GM21423 (cell line): ENCODE data around the gene PRKCH.
A peak's percentile ranks its signal among the peaks of the same experiment; 100 is the strongest.
"Not testable (repeated sequence)": the region's sequence is repeated elsewhere in the genome, so short reads cannot be mapped to it uniquely, and the experiment has no call there.

Experiments
- ATAC-seq: cut with Tn5 transposase; IDR thresholded peaks from one replicate; pipeline ENCODE4 v1.9.1; 2021; ENCODE audit warnings: mild to moderate bottlenecking, moderate library complexity; ENCODE audit not compliant: unreplicated experiment

Gene PRKCH

DNA sequence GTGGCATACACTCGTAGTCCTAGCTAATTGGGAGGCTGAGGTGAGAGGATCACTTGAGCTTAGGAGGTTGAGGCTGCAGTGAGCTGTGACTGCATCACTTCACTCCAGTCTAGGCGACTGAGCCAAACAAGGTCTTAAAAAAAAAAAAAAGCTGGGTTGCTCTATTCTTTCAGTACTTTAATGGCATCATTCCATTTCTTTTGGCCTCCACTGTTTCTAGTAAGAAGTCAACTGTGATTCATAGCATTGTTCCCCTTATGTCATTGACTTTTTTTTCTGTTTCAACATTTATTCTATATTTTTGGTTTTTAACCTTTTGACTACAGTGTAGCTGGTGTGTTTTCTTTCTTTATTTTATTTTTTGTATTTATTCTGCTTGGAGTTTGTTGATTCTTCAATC, 16.7 kb upstream of the PRKCH start:
- ATAC-seq = no peak

- no peak for ATAC-seq
Measured at GRCh38 chr14:61308198-61308597, 13.2 kb upstream of the PRKCH start.

- not testable (repeated sequence) for ATAC-seq
Measured at GRCh38 chr14:61308701-61309100, 12.7 kb upstream of the PRKCH start.

DNA sequence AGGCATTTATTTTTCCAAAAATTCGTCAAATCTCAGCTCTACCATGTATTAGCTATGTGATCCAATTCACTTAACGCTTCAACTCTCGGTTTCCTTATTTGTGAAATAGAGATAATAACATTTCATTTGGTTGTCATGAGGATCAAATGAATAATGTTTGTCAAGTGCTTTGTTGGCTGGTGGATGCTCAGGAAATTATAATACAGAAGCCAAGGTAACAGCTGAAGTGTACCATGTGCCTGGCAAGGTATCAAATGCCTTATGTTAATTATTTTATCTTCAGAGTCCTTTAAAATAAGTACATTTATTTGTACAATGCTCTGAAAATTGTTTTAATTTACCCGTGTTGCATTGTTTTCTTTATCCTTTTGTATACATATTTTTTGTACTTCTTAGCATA, 6.1 kb upstream of the PRKCH start:
- no peak for ATAC-seq

GRCh38 chr14:61319086-61319485, 2.3 kb upstream of the PRKCH start:
- ATAC-seq = no peak

DNA sequence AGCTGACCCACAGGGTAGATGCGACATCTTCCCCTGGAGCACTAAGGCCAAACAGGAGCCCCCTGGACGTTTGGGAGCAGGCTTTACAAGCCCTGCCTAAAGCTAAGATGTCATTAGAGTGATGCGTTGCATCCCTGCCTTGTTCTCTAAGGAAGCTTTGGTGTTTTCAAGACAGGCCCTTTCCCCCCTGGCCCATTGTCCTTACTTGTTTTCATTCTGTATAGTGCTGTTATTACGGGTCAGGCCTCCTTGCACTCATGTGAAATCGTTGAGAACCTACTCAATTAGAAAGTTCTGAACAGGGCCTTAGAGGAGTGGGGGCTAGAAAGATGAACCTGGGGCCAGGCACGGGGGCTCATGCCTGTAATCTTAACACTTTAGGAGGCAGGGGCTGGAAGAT, 1.7 kb upstream of the PRKCH start:
- ATAC-seq = no peak

- ATAC-seq = not testable (repeated sequence)
Measured at GRCh38 chr14:61320170-61320569, 1.2 kb upstream of the PRKCH start.

- no peak for ATAC-seq
Measured at GRCh38 chr14:61320806-61321384, 484 bp upstream of the PRKCH start.

DNA sequence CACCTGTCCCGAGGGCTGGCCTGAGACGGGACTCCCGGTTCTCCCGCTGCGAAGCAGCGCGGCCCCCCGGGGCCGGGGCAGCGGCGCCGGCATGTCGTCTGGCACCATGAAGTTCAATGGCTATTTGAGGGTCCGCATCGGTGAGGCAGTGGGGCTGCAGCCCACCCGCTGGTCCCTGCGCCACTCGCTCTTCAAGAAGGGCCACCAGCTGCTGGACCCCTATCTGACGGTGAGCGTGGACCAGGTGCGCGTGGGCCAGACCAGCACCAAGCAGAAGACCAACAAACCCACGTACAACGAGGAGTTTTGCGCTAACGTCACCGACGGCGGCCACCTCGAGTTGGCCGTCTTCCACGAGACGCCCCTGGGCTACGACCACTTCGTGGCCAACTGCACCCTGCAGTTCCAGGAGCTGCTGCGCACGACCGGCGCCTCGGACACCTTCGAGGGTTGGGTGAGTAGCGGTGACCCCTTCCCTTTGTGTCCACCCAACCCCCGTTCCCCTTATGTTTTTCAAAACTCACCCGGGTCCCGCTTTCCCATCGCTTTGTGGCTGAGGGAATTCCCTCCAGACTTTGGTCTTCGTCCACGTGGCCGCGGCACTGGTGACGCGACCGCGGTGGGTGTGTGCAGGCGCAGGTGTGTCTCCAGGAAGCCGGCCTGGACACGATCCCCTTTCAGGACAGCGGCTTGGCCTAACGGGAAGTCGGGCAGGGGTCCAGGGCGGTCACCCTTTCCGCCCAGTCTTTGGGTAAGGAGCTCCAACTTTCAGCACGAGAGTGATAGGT, 826 bp downstream of the PRKCH start:
- ATAC-seq = peak; percentile 7

DNA sequence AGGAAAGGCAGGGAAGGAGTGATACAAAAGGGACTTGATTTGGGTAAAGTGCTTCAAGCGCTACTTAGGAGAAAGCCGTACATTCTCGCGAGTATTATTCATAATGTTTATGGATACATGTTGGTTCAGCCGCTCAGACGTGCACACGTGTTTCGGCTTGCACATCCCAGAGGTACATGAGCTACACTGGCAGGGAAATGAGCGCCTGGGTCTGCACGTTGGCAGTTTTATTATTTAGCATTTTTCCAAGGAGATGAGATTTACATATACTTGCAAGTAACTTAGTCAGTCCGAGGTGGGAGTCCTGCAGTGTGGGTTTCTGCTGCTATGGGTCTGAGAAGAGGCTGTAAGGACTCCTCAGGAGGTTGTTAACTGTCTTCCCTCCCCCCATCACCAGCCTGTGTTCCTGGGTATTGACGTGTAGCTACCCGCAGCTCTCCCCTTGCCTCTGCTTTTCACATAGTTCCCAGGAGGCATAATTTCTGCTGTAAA, 1.5 kb downstream of the PRKCH start:
- ATAC-seq = no peak

DNA sequence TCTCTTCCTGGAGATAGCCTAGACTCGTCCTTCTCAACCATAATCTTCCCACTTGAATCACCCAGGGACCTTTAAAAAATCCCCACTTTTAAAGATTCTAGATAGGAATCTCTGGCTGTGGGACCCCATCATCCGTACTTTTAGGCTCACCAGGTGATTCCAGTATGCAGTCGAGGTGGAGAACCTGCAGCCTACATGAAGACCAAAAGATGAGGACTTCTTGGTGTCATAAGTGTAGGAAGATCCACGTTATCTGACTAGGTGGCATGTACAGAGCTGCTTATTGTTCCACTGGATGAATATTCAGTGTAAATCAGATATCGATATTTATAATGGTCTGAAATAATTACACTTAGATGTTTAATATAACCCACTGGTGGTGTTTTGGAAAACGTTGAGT, 2.6 kb downstream of the PRKCH start:
- no peak for ATAC-seq

DNA sequence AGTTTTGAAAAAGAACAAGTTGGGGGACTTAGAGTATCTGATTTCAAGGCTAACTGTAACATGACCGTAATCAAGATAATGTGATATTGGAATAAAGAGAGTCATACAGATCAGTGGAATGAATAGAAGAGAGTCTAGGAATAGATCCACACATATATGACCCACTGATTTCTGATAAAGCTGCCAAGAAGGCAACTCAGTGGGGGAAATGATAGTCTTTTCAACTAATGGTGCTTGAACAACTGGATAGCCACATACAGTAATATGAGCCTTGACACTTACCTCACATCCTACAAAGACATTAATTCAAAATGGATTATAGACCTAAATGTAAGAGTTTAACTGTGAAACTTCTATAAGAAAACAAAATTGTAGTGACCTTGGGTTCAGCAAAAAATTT, 3.8 kb downstream of the PRKCH start:
- no peak for ATAC-seq

GRCh38 chr14:61326146-61326545, 4.8 kb downstream of the PRKCH start:
- ATAC-seq = no peak

DNA sequence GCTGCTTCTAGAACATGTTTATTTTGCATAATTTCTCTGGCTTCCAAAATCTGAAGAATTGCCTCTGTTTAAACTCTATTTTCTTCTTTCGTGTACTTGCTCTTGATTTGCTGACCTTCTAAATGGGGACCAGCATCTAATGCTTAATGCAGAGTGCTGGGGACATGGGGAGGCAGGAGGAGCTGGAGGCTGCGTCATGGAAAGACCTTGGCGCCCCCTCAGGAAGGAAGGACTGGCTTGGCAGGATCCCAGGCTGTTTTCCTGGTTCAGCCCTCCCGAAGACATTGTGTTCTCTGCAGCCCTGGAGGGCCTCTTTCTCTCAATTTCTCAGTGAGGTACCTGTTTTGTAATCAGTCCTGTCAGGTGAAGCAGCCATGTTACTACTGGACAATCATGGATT, 5.5 kb downstream of the PRKCH start:
- ATAC-seq = no peak

- ATAC-seq = no peak
Measured at GRCh38 chr14:61328626-61329262, 7.4 kb downstream of the PRKCH start.

DNA sequence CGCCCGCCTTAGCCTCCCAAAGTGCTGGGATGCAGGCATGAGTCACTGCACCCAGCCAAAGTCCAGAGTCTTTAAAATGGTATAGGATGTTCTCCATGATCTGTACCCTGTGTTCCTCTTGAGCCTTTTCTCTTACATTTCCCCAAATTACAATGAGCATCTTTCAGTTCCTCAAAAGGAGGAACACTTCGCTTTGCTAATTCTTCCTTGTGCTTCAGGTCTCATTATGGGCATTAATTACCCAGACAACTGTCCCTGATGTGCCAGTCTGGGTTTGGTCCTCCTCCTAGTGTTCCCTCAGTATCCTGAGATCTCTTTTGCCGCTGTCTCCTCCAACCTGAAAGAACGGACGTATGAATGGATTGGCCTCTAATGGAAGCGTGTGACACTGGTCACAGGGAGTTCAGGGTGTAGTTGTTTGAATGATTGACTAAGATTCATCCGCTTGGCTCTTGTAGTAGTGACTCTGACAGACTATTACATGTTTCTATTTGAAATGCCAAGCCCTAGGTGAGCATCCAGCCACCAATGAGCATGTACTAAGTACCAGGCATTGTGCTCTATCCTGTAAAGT, 8.2 kb downstream of the PRKCH start:
- ATAC-seq = peak; percentile 48

- no peak for ATAC-seq
Measured at GRCh38 chr14:61330511-61330910, 9.1 kb downstream of the PRKCH start.

DNA sequence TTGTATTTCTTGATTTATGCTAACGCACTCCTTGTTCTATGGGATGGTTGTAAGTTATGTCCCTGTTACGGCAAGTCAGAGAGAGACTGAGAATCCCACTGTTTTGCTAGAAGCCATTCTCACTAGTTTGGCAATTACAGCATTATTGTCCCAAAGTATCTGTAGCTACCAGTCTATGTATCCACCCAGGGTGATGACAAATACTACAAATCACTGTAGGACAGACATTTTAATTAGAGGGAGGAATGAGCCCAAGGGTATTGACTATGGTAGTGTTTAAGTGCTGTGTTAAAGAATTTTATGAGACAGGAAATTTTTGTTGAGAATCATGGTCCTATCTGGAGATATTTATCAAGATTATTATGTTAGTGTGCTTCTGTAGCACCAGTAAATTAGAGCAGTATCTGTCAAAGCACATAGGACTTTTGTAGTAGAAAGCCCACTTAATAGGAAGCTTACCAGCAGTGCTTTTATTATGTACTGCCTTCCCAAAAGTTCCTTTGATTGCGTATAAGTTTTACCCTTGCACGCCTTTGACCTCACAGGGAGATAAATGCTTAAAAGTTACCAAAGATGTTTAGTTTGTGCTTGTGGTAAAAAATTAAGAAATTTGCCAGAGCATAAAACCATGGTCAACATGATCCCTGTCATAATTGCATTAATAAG, 10.7 kb downstream of the PRKCH start:
- no peak for ATAC-seq

DNA sequence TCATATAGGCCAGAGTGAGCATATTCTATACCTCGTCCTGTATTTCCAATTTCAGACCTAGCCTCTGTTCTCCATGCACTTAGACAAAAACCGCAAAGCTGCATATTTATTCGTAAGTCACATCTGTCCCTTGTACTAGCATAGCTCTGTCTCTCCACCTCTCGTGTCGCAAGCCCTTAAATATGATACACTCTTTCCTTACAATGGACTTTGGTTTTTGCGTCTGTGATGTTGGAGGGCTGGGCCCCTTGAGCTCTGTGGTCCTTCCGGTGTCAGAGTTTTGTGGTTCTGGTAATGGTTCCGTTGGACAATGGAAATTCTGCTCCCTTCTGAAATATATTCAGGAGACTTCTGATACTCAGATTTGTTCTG, 11.3 kb downstream of the PRKCH start:
- no peak for ATAC-seq

- ATAC-seq = no peak
Measured at GRCh38 chr14:61333087-61333486, 11.7 kb downstream of the PRKCH start.

DNA sequence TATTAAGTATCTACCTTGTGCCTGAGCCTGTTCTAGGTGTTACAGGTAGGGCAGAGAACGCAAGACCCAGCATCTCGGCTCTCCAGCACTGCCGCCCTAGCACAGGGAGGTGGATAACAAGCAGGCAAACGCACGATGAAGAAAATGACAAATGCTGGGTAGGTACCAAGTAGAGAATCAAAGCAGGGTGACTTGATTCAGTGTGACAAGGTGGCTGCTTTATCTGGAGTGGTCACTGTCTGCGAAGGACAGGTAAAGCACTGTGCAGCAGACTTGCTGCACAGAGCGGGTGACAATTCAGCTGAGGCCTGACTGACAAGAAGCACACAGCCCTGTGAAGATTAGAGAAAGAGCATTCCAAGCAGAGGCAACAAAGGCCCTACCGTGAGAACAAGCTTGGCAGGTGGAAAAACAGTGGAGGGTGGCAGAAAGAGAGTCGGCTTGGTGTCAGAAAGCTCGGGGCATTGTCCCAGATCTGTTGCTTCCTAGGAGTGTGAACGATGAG, 12.9 kb downstream of the PRKCH start:
- no peak for ATAC-seq
